IMR-90 (cell line): ENCODE results near the gene POMT2. TPM values are rescaled to one million over a fixed set of nuclear protein-coding genes. Genes with fewer than 3 reads are reported as not detected.

Experiments used
- ATAC-seq: fragments of 200-7000 bp; cut with Tn5 transposase; 2 replicates; pipeline ENCODE4 v1.9.1; 2020; ENCODE audit warnings: low read depth, mild to moderate bottlenecking, moderate library complexity
- BruUV-seq: library from RNA; stranded (reverse); fragments of 400-500 nt; replicated peaks from 2 replicates; lab custom pipeline; 2021; lab: Mats Ljungman, UMichigan
- CTCF ChIA-PET: fragments of 300-600 bp; formaldehyde crosslinking; extraction: SDS; loops from one replicate; lab custom pipeline; 2021; ENCODE audit warnings: antibody characterized with exemption; lab: Yijun Ruan, JAX
- POLR2A ChIA-PET: fragments of 300-600 bp; sonication (Branson Sonifier 250); formaldehyde crosslinking; loops from one replicate; lab custom pipeline; 2022; ENCODE audit warnings: antibody characterized with exemption; ENCODE audit not compliant: unreplicated experiment; lab: Charles Lee
- DNase-seq: peaks from one replicate; pipeline ENCODE4 v3.0.0; 2013
- H2AFZ ChIP-seq: replicated peaks from 2 replicates; pipeline ENCODE3; 2013; ENCODE audit warnings: low read length, mild to moderate bottlenecking; ENCODE audit not compliant: poor library complexity
- H2AK5ac ChIP-seq: 2 replicates; pipeline ENCODE4 v1.6.1; 2013; ENCODE audit warnings: low read depth, low read length, inconsistent platforms
- H2AK9ac ChIP-seq: replicated peaks from 2 replicates; pipeline ENCODE3; 2013; ENCODE audit warnings: mild to moderate bottlenecking, low read depth, low read length, moderate library complexity; ENCODE audit not compliant: poor library complexity
- H2BK120ac ChIP-seq: 2 replicates; pipeline ENCODE4 v1.6.1; 2013; ENCODE audit warnings: low read depth, low read length, inconsistent platforms
- H2BK15ac ChIP-seq: 3 replicates; pipeline ENCODE4 v1.6.1; 2013; ENCODE audit warnings: low read depth, low read length, inconsistent platforms
- H2BK20ac ChIP-seq: 2 replicates; pipeline ENCODE4 v1.6.1; 2013; ENCODE audit warnings: low read depth, mild to moderate bottlenecking, inconsistent platforms, low read length, moderate library complexity
- H2BK5ac ChIP-seq: 2 replicates; pipeline ENCODE4 v1.6.1; 2013; ENCODE audit warnings: mild to moderate bottlenecking, low read depth, low read length, inconsistent platforms; ENCODE audit not compliant: poor library complexity, severe bottlenecking
- H3K14ac ChIP-seq: replicated peaks from 2 replicates; pipeline ENCODE4 v1.6.1; 2013; ENCODE audit warnings: low read depth, low read length, inconsistent platforms
- H3K18ac ChIP-seq: 2 replicates; pipeline ENCODE4 v1.6.1; 2013; ENCODE audit warnings: low read depth, low read length, control low read depth
- H3K23ac ChIP-seq: 2 replicates; pipeline ENCODE4 v1.6.1; 2013; ENCODE audit warnings: low read depth, low read length, inconsistent platforms
- H3K27ac ChIP-seq: 2 replicates; pipeline ENCODE4 v1.5.1; 2013; ENCODE audit warnings: mild to moderate bottlenecking, control low read depth, low read length; ENCODE audit not compliant: insufficient read depth
- H3K27me3 ChIP-seq: 2 replicates; pipeline ENCODE4 v1.6.1; 2013; ENCODE audit warnings: low read length; ENCODE audit not compliant: control insufficient read depth, insufficient read depth
- H3K36me3 ChIP-seq: 2 replicates; pipeline ENCODE4 v1.6.1; 2013; ENCODE audit warnings: low read length, mixed read lengths; ENCODE audit not compliant: control insufficient read depth, insufficient read depth
- H3K4ac ChIP-seq: 2 replicates; pipeline ENCODE4 v1.6.1; 2013; ENCODE audit warnings: low read depth, low read length, inconsistent platforms
- H3K4me1 ChIP-seq: 2 replicates; pipeline ENCODE4 v1.6.1; 2013; ENCODE audit warnings: low read length, mixed read lengths; ENCODE audit not compliant: control insufficient read depth, insufficient read depth
- H3K4me2 ChIP-seq: 2 replicates; pipeline ENCODE4 v1.6.1; 2013; ENCODE audit warnings: low read depth, mild to moderate bottlenecking, control low read depth, low read length, moderate library complexity
- H3K4me3 ChIP-seq: 2 replicates; pipeline ENCODE4 v1.5.1; 2013; ENCODE audit warnings: low read depth, mild to moderate bottlenecking, control low read depth, low read length, moderate library complexity; ENCODE audit not compliant: insufficient read depth
- H3K56ac ChIP-seq: 2 replicates; pipeline ENCODE4 v1.6.1; 2013; ENCODE audit warnings: low read length, inconsistent platforms; ENCODE audit not compliant: insufficient read depth; ENCODE audit errors: extremely low read depth
- H3K79me1 ChIP-seq, 2 experiments: 2 replicates each; pipeline ENCODE4 v1.6.1; 2013; ENCODE audit warnings: low read length in 2 of 2, inconsistent platforms in 1 of 2, low read depth in 1 of 2
- H3K9ac ChIP-seq: 2 replicates; pipeline ENCODE4 v1.6.1; 2013; ENCODE audit warnings: low read depth, low read length, control low read depth
- H3K9me1 ChIP-seq: 2 replicates; pipeline ENCODE4 v1.6.1; 2013; ENCODE audit warnings: low read length, inconsistent platforms; ENCODE audit not compliant: insufficient read depth
- H3K9me3 ChIP-seq: 2 replicates; pipeline ENCODE4 v1.6.1; 2013; ENCODE audit warnings: low read length; ENCODE audit not compliant: control insufficient read depth, insufficient read depth
- H4K20me1 ChIP-seq: 2 replicates; pipeline ENCODE4 v1.6.1; 2013; ENCODE audit warnings: low read length, inconsistent platforms; ENCODE audit not compliant: insufficient read depth
- H4K5ac ChIP-seq: 2 replicates; pipeline ENCODE4 v1.6.1; 2013; ENCODE audit warnings: mild to moderate bottlenecking, low read depth, low read length, control low read depth
- H4K8ac ChIP-seq, 2 experiments: 2 replicates each; pipeline ENCODE4 v1.6.1; 2013; ENCODE audit warnings: low read depth in 2 of 2, low read length in 2 of 2, control low read depth in 1 of 2, inconsistent platforms in 1 of 2
- H4K91ac ChIP-seq: 2 replicates; pipeline ENCODE4 v1.6.1; 2013; ENCODE audit warnings: low read depth, low read length, inconsistent platforms; ENCODE audit not compliant: insufficient read depth
- BHLHE40 ChIP-seq: fragments of 150-350 bp; IDR thresholded peaks from 2 replicates; pipeline ENCODE4 v1.6.1; 2016; ENCODE audit warnings: mild to moderate bottlenecking, low read depth, low read length
- CEBPB ChIP-seq: IDR thresholded peaks from 2 replicates; pipeline ENCODE4 v1.6.1; 2012; ENCODE audit warnings: low read depth, low read length, improper control_type of control experiment
- CHD1 ChIP-seq: IDR thresholded peaks from 2 replicates; pipeline ENCODE4 v1.6.1; 2012; ENCODE audit warnings: low read depth, low read length, improper control_type of control experiment
- CTCF ChIP-seq: conservative IDR thresholded peaks from 2 replicates; pipeline ENCODE4 v1.5.1; 2012; ENCODE audit warnings: mild to moderate bottlenecking, low read depth, low read length, improper control_type of control experiment
- FOS ChIP-seq: fragments of 150-350 bp; IDR thresholded peaks from 2 replicates; pipeline ENCODE4 v1.6.1; 2016; ENCODE audit warnings: low read depth, low read length
- MAFK ChIP-seq: IDR thresholded peaks from 2 replicates; pipeline ENCODE4 v1.6.1; 2012; ENCODE audit warnings: low read depth, low read length, improper control_type of control experiment
- MAZ ChIP-seq: IDR thresholded peaks from 2 replicates; pipeline ENCODE4 v1.6.1; 2012; ENCODE audit warnings: low read depth, mild to moderate bottlenecking, low read length, improper control_type of control experiment, moderate library complexity, borderline replicate concordance
- MXI1 ChIP-seq: IDR thresholded peaks from 2 replicates; pipeline ENCODE4 v1.6.1; 2012; ENCODE audit warnings: low read depth, mild to moderate bottlenecking, low read length, moderate library complexity, borderline replicate concordance
- NFE2L2 ChIP-seq: fragments of 150-350 bp; IDR thresholded peaks from 2 replicates; pipeline ENCODE4 v1.6.1; 2016; ENCODE audit warnings: low read depth, mild to moderate bottlenecking, low read length
- POLR2A ChIP-seq: IDR thresholded peaks from 2 replicates; pipeline ENCODE4 v1.6.1; 2012; ENCODE audit warnings: mild to moderate bottlenecking, low read depth, low read length
- RAD21 ChIP-seq: IDR thresholded peaks from 2 replicates; pipeline ENCODE4 v1.6.1; 2012; ENCODE audit warnings: low read length, improper control_type of control experiment
- RCOR1 ChIP-seq: IDR thresholded peaks from 2 replicates; pipeline ENCODE4 v1.6.1; 2012; ENCODE audit warnings: mild to moderate bottlenecking, low read length, improper control_type of control experiment; ENCODE audit not compliant: insufficient replicate concordance
- RFX5 ChIP-seq: IDR thresholded peaks from 2 replicates; pipeline ENCODE4 v1.8.0; 2012; ENCODE audit warnings: low read depth, mild to moderate bottlenecking, low read length, moderate library complexity
- SMC3 ChIP-seq: fragments of 150-350 bp; IDR thresholded peaks from 2 replicates; pipeline ENCODE4 v1.6.1; 2016; ENCODE audit warnings: low read depth, mild to moderate bottlenecking, antibody characterized with exemption, low read length, moderate library complexity
- USF2 ChIP-seq: fragments of 150-350 bp; IDR thresholded peaks from 2 replicates; pipeline ENCODE4 v1.6.1; 2017; ENCODE audit warnings: mild to moderate bottlenecking, antibody characterized with exemption, low read length, low read depth
- WGBS, 2 experiments: methylation state at CpG; one replicate each; pipeline versions ENCODE4 v1.1.5 to v1.1.7; 2013; ENCODE audit warnings: missing lambda C conversion rate in 2 of 2; ENCODE audit not compliant: insufficient read length in 1 of 2; ENCODE audit errors: extremely low coverage in 2 of 2; 5-methylcytosine and 5-hydroxymethylcytosine counted together
- dilution Hi-C: fragments of 300-500 bp; cut with HindIII; formaldehyde crosslinking; loops from one replicate; pipeline ENCODE4 v1.14.3; 2018; ENCODE audit warnings: low sequenced_read_pairs; ENCODE audit not compliant: unreplicated experiment
- in situ Hi-C: fragments of 300-500 bp; cut with MboI; formaldehyde crosslinking; loops from 3 replicates; pipeline ENCODE4 v1.14.3; 2019; ENCODE audit warnings: low sequenced_read_pairs, inconsistent platforms, mixed read lengths
- intact Hi-C: fragments of 100-400 bp; cut with micrococcal nuclease; formaldehyde crosslinking; loops from 2 replicates; pipeline ENCODE4 v1.10.0; 2022
- polyA plus RNA-seq, 3 experiments: library from polyadenylated mRNA; depleted of rRNA; stranded (reverse); fragments of >200 nt; gene quantifications; 2 replicates each; pipeline ENCODE4 v1.2.3, GENCODE V29; 2012; ENCODE audit warnings: low replicate concordance in 1 of 3
- total RNA-seq: library from RNA; depleted of rRNA; stranded (reverse); fragments of >200 nt; gene quantifications from 2 replicates; pipeline ENCODE4 v1.2.3, GENCODE V29; 2012
- TF ChIP-seq, protein P1 (sequence below): fragments of 150-350 bp; IDR thresholded peaks from 2 replicates; pipeline ENCODE4 v1.6.1; 2016; ENCODE audit warnings: low read depth, mild to moderate bottlenecking, low read length, moderate library complexity, borderline replicate concordance

The POMT2 gene
- total and polyA plus RNA-seq, 2 of the 4 experiments (the other 2 are of a cell fraction), result 6.5 to 13.0 TPM

DNA sequence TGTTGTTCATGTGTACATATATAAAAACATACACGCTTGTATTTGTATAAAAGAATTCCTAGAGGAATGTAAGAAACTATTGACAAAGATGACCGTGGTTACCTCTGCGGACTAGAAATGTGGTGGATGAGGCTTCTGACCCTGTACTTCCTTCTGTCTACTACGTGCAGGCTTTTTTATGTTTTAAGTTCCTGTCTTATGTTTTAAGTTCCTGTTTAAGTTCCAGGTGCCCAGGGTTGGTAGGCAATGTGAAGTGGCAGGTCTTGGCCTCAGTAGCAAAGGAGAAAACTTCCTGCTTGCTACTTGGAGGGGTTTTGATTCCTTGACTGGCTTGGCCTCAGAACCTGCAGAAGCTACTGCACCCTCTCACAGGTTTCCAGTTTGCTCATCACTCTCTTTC, 11.6 kb downstream of the POMT2 start:
- Histone ChIP-seq H3K36me3 (no peaks in the 10 kb centered on the region), H4K91ac (no peak overlapping the region), H3K23ac (0 out of 2 replicates have a peak overlapping the region, but pooled peaks have one; percentile 13), H3K18ac (no peak overlapping the region), H3K9me3 (no peaks in the 10 kb centered on the region), H3K9me1 (peaks cover 5% of the 10 kb centered on the region), H3K4me3 (no peak overlapping the region), H3K4me1 (peaks cover 9% of the 10 kb centered on the region), H3K9ac (no peak overlapping the region), H2BK120ac (no peak overlapping the region), H3K56ac (no peak overlapping the region), H4K20me1 (no peaks in the 10 kb centered on the region), H2AFZ (no peak overlapping the region), H4K8ac (no peak overlapping the region), H2BK5ac (no peak overlapping the region), H3K4me2 (no peak overlapping the region), H4K5ac (no peak overlapping the region), H2BK20ac (no peak overlapping the region), H3K27ac (no peak overlapping the region), H3K27me3 (no peaks in the 10 kb centered on the region), H3K4ac (no peak overlapping the region; the same call in 1 of the 2 replicates), H3K14ac (no peak overlapping the region), H2BK15ac (no peak overlapping the region), H3K79me1 (peaks cover 6 to 24% of the 10 kb centered on the region in 2 experiments; a peak in 3 of 4 replicates), H2AK9ac (no peak overlapping the region), H2AK5ac (no peak overlapping the region)
- dilution Hi-C loops (no loop called here), intact Hi-C loops (no loop called here), in situ Hi-C loops (loop anchor here (25.0 kb wide), 1 partner anchor 422 kb away; no protein-coding TSS in a partner anchor)
- ATAC-seq (no peak), DNase-seq (no peak)
- no TSS peak for BruUV-seq
- no peak for TF ChIP-seq MAFK
- TF ChIP-seq RAD21, result no peak
- TF ChIP-seq FOS, result no peak
- TF ChIP-seq MAZ, result no peak
- TF ChIP-seq SMC3, result no peak
- TF ChIP-seq MXI1, result no peak
- no peak for TF ChIP-seq CHD1
- no peak for TF ChIP-seq RFX5
- TF ChIP-seq, protein P1, sequence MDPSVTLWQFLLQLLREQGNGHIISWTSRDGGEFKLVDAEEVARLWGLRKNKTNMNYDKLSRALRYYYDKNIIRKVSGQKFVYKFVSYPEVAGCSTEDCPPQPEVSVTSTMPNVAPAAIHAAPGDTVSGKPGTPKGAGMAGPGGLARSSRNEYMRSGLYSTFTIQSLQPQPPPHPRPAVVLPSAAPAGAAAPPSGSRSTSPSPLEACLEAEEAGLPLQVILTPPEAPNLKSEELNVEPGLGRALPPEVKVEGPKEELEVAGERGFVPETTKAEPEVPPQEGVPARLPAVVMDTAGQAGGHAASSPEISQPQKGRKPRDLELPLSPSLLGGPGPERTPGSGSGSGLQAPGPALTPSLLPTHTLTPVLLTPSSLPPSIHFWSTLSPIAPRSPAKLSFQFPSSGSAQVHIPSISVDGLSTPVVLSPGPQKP, result no peak
- TF ChIP-seq NFE2L2, result no peak
- no peak for TF ChIP-seq CTCF
- TF ChIP-seq BHLHE40, result no peak
- TF ChIP-seq CEBPB, result no peak
- no peak for TF ChIP-seq RCOR1
- TF ChIP-seq USF2, result no peak
- TF ChIP-seq POLR2A, result no peak
- CTCF ChIA-PET, result no interaction called here
- no CpG with 5 or more reads among the region's 4 CpGs for WGBS, 2 experiments
- POLR2A ChIA-PET, result no interaction called here
